SU-DHL-6 (cell line): Measurements from ENCODE around the gene EGR1.

Experiments
- EZH2phosphoT487 ChIP-seq: fragments of 200-600 bp; sonication (generic), shearing (Covaris generic); conservative IDR thresholded peaks from 2 replicates; pipeline ENCODE4 v1.6.1; 2018; ENCODE audit warnings: mild to moderate bottlenecking, antibody characterized with exemption, low read length, moderate library complexity, mixed read lengths
- TF ChIP-seq, protein P1 (sequence below): fragments of 200-600 bp; sonication (generic); IDR thresholded peaks from one replicate; pipeline ENCODE4 v1.5.1; 2017; ENCODE audit warnings: antibody characterized with exemption, mild to moderate bottlenecking, low read length, moderate library complexity; ENCODE audit not compliant: insufficient read depth, poor library complexity, severe bottlenecking

DNA sequence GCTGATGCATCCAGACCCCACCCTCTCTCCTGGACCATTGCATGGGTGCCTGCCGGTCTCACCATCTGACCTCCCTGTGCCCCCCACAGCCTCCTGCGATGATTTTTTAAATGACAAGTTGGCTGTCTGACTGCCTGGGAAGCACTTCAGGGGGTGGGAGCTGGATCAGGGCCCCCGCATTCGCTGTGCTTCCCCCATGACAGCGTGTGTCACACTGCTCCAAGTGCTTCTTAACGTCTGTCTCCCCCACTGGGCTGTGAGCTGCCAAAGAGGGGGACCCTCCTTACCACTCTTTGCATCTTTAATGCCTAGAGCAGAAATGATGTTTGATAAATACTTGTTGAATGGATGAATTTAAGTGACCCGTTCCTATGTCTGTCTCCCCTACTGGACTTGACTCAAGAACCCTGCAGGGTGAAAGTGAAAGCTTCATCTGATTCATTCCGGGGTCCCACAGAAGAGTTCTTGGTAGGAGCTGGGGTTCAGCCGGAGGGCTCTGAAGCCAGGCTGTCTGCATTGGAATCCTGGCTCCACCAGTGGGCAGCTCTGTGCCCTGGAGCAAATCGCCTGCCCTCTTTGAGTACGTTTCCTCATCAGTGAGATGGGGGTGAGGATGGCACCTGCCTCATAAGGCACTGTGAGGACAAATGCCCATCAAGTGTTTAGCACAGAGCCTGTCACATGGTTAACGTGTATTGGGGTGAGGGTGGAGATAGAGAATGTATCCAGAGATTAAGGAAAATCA, 7.6 kb upstream of the EGR1 start:
- TF ChIP-seq, protein P1, sequence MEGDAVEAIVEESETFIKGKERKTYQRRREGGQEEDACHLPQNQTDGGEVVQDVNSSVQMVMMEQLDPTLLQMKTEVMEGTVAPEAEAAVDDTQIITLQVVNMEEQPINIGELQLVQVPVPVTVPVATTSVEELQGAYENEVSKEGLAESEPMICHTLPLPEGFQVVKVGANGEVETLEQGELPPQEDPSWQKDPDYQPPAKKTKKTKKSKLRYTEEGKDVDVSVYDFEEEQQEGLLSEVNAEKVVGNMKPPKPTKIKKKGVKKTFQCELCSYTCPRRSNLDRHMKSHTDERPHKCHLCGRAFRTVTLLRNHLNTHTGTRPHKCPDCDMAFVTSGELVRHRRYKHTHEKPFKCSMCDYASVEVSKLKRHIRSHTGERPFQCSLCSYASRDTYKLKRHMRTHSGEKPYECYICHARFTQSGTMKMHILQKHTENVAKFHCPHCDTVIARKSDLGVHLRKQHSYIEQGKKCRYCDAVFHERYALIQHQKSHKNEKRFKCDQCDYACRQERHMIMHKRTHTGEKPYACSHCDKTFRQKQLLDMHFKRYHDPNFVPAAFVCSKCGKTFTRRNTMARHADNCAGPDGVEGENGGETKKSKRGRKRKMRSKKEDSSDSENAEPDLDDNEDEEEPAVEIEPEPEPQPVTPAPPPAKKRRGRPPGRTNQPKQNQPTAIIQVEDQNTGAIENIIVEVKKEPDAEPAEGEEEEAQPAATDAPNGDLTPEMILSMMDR = no peak
- no peak for TF ChIP-seq EZH2phosphoT487
